GM23338 (cell line): ENCODE measurements around the gene BIRC3. TPM values are rescaled to one million over a fixed set of nuclear protein-coding genes. Genes with fewer than 3 reads are reported as not detected.

Experiments
- ATAC-seq: fragments of 200-7000 bp; cut with Tn5 transposase; 3 replicates; pipeline ENCODE4 v1.9.1; 2020
- DNase-seq: peaks from one replicate; pipeline ENCODE4 v3.0.0-alpha.2; 2015; ENCODE audit warnings: low spot score
- H2AFZ ChIP-seq: fragments of 200-600 bp; sonication (generic); 2 replicates; pipeline ENCODE4 v1.8.0; 2016; ENCODE audit warnings: antibody characterized with exemption, mild to moderate bottlenecking, moderate library complexity
- H3F3A ChIP-seq: fragments of 200-600 bp; sonication (generic); replicated peaks from 2 replicates; pipeline ENCODE4 v1.8.0; 2017; ENCODE audit warnings: antibody characterized with exemption, mixed run types, low read depth
- H3K27ac ChIP-seq: fragments of 200-600 bp; sonication (generic); 2 replicates; pipeline ENCODE4 v1.6.1; 2016; ENCODE audit warnings: low read depth
- H3K27me3 ChIP-seq: fragments of 200-600 bp; sonication (generic); 2 replicates; pipeline ENCODE4 v1.8.0; 2016; ENCODE audit warnings: mild to moderate bottlenecking, mixed run types, moderate library complexity; ENCODE audit not compliant: insufficient read depth
- H3K36me3 ChIP-seq: fragments of 200-600 bp; sonication (generic); 2 replicates; pipeline ENCODE4 v1.8.0; 2016; ENCODE audit warnings: mild to moderate bottlenecking; ENCODE audit not compliant: insufficient read depth
- H3K4me1 ChIP-seq: fragments of 200-600 bp; sonication (generic); 2 replicates; pipeline ENCODE4 v1.8.0; 2016; ENCODE audit warnings: mild to moderate bottlenecking, moderate library complexity; ENCODE audit not compliant: insufficient read depth
- H3K4me2 ChIP-seq: fragments of 200-600 bp; sonication (generic); 2 replicates; pipeline ENCODE4 v1.7.1; 2017; ENCODE audit warnings: mixed run types
- H3K4me3 ChIP-seq: fragments of 200-600 bp; sonication (generic); 2 replicates; pipeline ENCODE4 v1.6.1; 2016; ENCODE audit warnings: mixed run types
- H3K79me2 ChIP-seq: fragments of 200-600 bp; sonication (generic); replicated peaks from 2 replicates; pipeline ENCODE4 v1.8.0; 2017; ENCODE audit warnings: mild to moderate bottlenecking; ENCODE audit not compliant: insufficient read depth
- H3K9me2 ChIP-seq: fragments of 200-600 bp; sonication (generic); 2 replicates; pipeline ENCODE4 v1.8.0; 2017; ENCODE audit not compliant: insufficient read depth
- H4K20me1 ChIP-seq: fragments of 200-600 bp; sonication (generic); replicated peaks from 2 replicates; pipeline ENCODE4 v1.8.0; 2017; ENCODE audit warnings: mild to moderate bottlenecking; ENCODE audit not compliant: insufficient read depth
- H3K27ac Mint-ChIP-seq: 2 replicates; pipeline ENCODE4 v1.8.0; 2020; ENCODE audit warnings: inconsistent platforms, mild to moderate bottlenecking, moderate library complexity, mixed read lengths
- H3K27me3 Mint-ChIP-seq: 3 replicates; pipeline ENCODE4 v1.8.0; 2022; ENCODE audit warnings: low read depth, mild to moderate bottlenecking, moderate library complexity, mixed read lengths, inconsistent platforms; ENCODE audit not compliant: insufficient read depth, poor library complexity
- H3K36me3 Mint-ChIP-seq: 3 replicates; pipeline ENCODE4 v1.8.0; 2021; ENCODE audit warnings: low read depth, mild to moderate bottlenecking, inconsistent platforms, moderate library complexity, mixed read lengths
- H3K4me1 Mint-ChIP-seq: 3 replicates; pipeline ENCODE4 v1.8.0; 2020; ENCODE audit warnings: mild to moderate bottlenecking, inconsistent platforms, mixed read lengths
- H3K4me3 Mint-ChIP-seq: 3 replicates; pipeline ENCODE4 v1.8.0; 2021; ENCODE audit warnings: moderate library complexity, mild to moderate bottlenecking, inconsistent platforms, mixed read lengths
- H3K9me3 Mint-ChIP-seq: 3 replicates; pipeline ENCODE4 v1.8.0; 2020; ENCODE audit warnings: moderate library complexity, mild to moderate bottlenecking, inconsistent platforms, mixed read lengths
- CREB1 ChIP-seq: fragments of 250-450 bp; sonication (Bioruptor Pico); IDR thresholded peaks from 2 replicates; pipeline ENCODE4 v1.5.0; 2020; ENCODE audit warnings: low read depth, mild to moderate bottlenecking, moderate library complexity
- EZH2 ChIP-seq: fragments of 200-600 bp; sonication (generic); IDR thresholded peaks from one replicate; pipeline ENCODE4 v1.8.0; 2017; ENCODE audit warnings: antibody characterized with exemption, mild to moderate bottlenecking, low read depth; ENCODE audit not compliant: unreplicated experiment
- EZH2phosphoT487 ChIP-seq: fragments of 200-600 bp; sonication (generic); IDR thresholded peaks from one replicate; pipeline ENCODE4 v1.8.1; 2018; ENCODE audit warnings: antibody characterized with exemption; ENCODE audit not compliant: unreplicated experiment
- JUNB ChIP-seq: IDR thresholded peaks from one replicate; pipeline ENCODE4 v1.6.1; 2016; ENCODE audit warnings: antibody characterized with exemption; ENCODE audit not compliant: unreplicated experiment
- NANOG ChIP-seq: IDR thresholded peaks from 2 replicates; pipeline ENCODE4 v1.6.1; 2016; ENCODE audit warnings: antibody characterized with exemption, borderline replicate concordance
- POLR2AphosphoS5 ChIP-seq: IDR thresholded peaks from 2 replicates; pipeline ENCODE4 v1.6.1; 2016; ENCODE audit warnings: antibody characterized with exemption, low read depth
- STAT1 ChIP-seq: IDR thresholded peaks from one replicate; pipeline ENCODE4 v1.6.1; 2016; ENCODE audit warnings: antibody characterized with exemption; ENCODE audit not compliant: unreplicated experiment
- ZNF114 ChIP-seq: fragments of 250-450 bp; sonication (Bioruptor Pico); IDR thresholded peaks from 2 replicates; pipeline ENCODE4 v1.5.0; 2020; ENCODE audit warnings: mild to moderate bottlenecking, moderate library complexity
- ZNF331 ChIP-seq: fragments of 250-450 bp; sonication (Bioruptor Pico); IDR thresholded peaks from 2 replicates; pipeline ENCODE4 v1.5.0; 2020; ENCODE audit warnings: low read depth, mild to moderate bottlenecking, moderate library complexity
- polyA plus RNA-seq: library from polyadenylated mRNA; unstranded; fragments of >200 nt; fragmentation: Nextera tagmentation; extraction: Ambion mirVana; gene quantifications from 2 replicates; pipeline ENCODE4 v1.2.1, GENCODE V29; 2016
- total RNA-seq: library from RNA; depleted of rRNA; stranded (reverse); fragments of >200 nt; shearing (Covaris generic); gene quantifications from 2 replicates; pipeline ENCODE4 v1.2.3, GENCODE V29; 2014
- TF ChIP-seq, protein P1 (sequence below), 2 experiments: fragments of 200-600 bp in 1 of 2; sonication (generic) in 1 of 2; conservative IDR thresholded peaks; 2 replicates each; pipeline versions ENCODE4 v1.5.1 to v1.6.1; 2016 to 2017; ENCODE audit warnings: antibody characterized with exemption in 2 of 2, low read depth in 2 of 2, mild to moderate bottlenecking in 2 of 2, moderate library complexity in 1 of 2
- TF ChIP-seq, protein P2 (sequence below): fragments of 250-450 bp; sonication (Bioruptor Pico); IDR thresholded peaks from 2 replicates; pipeline ENCODE4 v1.5.0; 2020; ENCODE audit warnings: mild to moderate bottlenecking, moderate library complexity
- TF ChIP-seq, protein P3 (sequence below): IDR thresholded peaks from one replicate; pipeline ENCODE4 v1.6.1; 2018; ENCODE audit warnings: antibody characterized with exemption; ENCODE audit not compliant: unreplicated experiment
- TF ChIP-seq, protein P4 (sequence below): IDR thresholded peaks from 2 replicates; pipeline ENCODE4 v1.6.1; 2016; ENCODE audit warnings: antibody characterized with exemption

BIRC3 gene
- total and polyA plus RNA-seq, 2 experiments from 2014 or later: 0.03 TPM; not detected in 1

DNA sequence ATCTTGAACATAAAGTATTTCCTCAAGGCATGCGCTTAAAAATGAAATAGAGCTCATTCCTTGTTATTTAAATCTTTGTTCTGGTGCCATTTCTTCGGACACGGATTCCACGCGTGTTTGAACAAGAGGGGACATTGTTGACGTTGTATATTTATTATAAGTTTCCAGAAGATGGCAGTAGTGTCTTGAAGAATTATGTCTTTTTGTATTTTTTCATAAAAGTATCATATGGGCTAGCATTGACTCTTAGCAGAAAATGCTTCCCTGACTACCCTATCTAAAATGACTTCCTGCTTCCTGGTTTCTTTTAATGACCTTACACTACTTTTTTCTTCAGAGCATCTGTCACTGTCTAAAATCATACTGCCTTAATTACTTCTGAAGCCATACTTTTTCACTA lies 50.1 kb downstream of the BIRC3 start:
- H2AFZ ChIP-seq: no peak overlapping the region
- H3K9me3 Mint-ChIP-seq: peaks cover 4% of the 10 kb centered on the region; the same call in 1 of the 3 replicates
- H3K27me3 Mint-ChIP-seq: no peaks in the 10 kb centered on the region
- no peaks in the 10 kb centered on the region for H3K9me2 ChIP-seq
- no peak overlapping the region for H3K4me3 Mint-ChIP-seq
- no peaks in the 10 kb centered on the region for H3K4me1 ChIP-seq
- DNase-seq: no peak
- no peak overlapping the region for H3K4me3 ChIP-seq
- no peaks in the 10 kb centered on the region for H3K27me3 ChIP-seq
- H3K36me3 Mint-ChIP-seq: peaks cover 41% of the 10 kb centered on the region
- ATAC-seq: no peak
- TF ChIP-seq, protein P1, sequence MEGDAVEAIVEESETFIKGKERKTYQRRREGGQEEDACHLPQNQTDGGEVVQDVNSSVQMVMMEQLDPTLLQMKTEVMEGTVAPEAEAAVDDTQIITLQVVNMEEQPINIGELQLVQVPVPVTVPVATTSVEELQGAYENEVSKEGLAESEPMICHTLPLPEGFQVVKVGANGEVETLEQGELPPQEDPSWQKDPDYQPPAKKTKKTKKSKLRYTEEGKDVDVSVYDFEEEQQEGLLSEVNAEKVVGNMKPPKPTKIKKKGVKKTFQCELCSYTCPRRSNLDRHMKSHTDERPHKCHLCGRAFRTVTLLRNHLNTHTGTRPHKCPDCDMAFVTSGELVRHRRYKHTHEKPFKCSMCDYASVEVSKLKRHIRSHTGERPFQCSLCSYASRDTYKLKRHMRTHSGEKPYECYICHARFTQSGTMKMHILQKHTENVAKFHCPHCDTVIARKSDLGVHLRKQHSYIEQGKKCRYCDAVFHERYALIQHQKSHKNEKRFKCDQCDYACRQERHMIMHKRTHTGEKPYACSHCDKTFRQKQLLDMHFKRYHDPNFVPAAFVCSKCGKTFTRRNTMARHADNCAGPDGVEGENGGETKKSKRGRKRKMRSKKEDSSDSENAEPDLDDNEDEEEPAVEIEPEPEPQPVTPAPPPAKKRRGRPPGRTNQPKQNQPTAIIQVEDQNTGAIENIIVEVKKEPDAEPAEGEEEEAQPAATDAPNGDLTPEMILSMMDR (conservative IDR thresholded peaks at IDR 0.05; ENCODE audit: low read depth in 2 of 2): no peak
- TF ChIP-seq NANOG (no peak), EZH2phosphoT487 (no peak), ZNF331 (CRISPR knock-in tag) (no peak), EZH2 (no peak), POLR2AphosphoS5 (no peak), ZNF114 (CRISPR knock-in tag) (no peak), CREB1 (no peak), JUNB (no peak), STAT1 (no peak)
- TF ChIP-seq, protein P2, sequence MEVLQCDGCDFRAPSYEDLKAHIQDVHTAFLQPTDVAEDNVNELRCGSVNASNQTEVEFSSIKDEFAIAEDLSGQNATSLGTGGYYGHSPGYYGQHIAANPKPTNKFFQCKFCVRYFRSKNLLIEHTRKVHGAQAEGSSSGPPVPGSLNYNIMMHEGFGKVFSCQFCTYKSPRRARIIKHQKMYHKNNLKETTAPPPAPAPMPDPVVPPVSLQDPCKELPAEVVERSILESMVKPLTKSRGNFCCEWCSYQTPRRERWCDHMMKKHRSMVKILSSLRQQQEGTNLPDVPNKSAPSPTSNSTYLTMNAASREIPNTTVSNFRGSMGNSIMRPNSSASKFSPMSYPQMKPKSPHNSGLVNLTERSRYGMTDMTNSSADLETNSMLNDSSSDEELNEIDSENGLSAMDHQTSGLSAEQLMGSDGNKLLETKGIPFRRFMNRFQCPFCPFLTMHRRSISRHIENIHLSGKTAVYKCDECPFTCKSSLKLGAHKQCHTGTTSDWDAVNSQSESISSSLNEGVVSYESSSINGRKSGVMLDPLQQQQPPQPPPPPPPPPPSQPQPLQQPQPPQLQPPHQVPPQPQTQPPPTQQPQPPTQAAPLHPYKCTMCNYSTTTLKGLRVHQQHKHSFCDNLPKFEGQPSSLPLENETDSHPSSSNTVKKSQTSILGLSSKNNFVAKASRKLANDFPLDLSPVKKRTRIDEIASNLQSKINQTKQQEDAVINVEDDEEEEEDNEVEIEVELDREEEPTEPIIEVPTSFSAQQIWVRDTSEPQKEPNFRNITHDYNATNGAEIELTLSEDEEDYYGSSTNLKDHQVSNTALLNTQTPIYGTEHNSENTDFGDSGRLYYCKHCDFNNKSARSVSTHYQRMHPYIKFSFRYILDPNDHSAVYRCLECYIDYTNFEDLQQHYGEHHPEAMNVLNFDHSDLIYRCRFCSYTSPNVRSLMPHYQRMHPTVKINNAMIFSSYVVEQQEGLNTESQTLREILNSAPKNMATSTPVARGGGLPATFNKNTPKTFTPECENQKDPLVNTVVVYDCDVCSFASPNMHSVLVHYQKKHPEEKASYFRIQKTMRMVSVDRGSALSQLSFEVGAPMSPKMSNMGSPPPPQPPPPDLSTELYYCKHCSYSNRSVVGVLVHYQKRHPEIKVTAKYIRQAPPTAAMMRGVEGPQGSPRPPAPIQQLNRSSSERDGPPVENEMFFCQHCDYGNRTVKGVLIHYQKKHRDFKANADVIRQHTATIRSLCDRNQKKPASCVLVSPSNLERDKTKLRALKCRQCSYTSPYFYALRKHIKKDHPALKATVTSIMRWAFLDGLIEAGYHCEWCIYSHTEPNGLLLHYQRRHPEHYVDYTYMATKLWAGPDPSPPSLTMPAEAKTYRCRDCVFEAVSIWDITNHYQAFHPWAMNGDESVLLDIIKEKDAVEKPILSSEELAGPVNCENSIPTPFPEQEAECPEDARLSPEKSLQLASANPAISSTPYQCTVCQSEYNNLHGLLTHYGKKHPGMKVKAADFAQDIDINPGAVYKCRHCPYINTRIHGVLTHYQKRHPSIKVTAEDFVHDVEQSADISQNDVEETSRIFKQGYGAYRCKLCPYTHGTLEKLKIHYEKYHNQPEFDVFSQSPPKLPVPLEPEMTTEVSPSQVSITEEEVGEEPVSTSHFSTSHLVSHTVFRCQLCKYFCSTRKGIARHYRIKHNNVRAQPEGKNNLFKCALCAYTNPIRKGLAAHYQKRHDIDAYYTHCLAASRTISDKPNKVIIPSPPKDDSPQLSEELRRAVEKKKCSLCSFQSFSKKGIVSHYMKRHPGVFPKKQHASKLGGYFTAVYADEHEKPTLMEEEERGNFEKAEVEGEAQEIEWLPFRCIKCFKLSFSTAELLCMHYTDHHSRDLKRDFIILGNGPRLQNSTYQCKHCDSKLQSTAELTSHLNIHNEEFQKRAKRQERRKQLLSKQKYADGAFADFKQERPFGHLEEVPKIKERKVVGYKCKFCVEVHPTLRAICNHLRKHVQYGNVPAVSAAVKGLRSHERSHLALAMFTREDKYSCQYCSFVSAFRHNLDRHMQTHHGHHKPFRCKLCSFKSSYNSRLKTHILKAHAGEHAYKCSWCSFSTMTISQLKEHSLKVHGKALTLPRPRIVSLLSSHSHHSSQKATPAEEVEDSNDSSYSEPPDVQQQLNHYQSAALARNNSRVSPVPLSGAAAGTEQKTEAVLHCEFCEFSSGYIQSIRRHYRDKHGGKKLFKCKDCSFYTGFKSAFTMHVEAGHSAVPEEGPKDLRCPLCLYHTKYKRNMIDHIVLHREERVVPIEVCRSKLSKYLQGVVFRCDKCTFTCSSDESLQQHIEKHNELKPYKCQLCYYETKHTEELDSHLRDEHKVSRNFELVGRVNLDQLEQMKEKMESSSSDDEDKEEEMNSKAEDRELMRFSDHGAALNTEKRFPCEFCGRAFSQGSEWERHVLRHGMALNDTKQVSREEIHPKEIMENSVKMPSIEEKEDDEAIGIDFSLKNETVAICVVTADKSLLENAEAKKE (CRISPR knock-in tag): no peak
- TF ChIP-seq, protein P3, sequence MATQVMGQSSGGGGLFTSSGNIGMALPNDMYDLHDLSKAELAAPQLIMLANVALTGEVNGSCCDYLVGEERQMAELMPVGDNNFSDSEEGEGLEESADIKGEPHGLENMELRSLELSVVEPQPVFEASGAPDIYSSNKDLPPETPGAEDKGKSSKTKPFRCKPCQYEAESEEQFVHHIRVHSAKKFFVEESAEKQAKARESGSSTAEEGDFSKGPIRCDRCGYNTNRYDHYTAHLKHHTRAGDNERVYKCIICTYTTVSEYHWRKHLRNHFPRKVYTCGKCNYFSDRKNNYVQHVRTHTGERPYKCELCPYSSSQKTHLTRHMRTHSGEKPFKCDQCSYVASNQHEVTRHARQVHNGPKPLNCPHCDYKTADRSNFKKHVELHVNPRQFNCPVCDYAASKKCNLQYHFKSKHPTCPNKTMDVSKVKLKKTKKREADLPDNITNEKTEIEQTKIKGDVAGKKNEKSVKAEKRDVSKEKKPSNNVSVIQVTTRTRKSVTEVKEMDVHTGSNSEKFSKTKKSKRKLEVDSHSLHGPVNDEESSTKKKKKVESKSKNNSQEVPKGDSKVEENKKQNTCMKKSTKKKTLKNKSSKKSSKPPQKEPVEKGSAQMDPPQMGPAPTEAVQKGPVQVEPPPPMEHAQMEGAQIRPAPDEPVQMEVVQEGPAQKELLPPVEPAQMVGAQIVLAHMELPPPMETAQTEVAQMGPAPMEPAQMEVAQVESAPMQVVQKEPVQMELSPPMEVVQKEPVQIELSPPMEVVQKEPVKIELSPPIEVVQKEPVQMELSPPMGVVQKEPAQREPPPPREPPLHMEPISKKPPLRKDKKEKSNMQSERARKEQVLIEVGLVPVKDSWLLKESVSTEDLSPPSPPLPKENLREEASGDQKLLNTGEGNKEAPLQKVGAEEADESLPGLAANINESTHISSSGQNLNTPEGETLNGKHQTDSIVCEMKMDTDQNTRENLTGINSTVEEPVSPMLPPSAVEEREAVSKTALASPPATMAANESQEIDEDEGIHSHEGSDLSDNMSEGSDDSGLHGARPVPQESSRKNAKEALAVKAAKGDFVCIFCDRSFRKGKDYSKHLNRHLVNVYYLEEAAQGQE: no peak
- TF ChIP-seq, protein P4, sequence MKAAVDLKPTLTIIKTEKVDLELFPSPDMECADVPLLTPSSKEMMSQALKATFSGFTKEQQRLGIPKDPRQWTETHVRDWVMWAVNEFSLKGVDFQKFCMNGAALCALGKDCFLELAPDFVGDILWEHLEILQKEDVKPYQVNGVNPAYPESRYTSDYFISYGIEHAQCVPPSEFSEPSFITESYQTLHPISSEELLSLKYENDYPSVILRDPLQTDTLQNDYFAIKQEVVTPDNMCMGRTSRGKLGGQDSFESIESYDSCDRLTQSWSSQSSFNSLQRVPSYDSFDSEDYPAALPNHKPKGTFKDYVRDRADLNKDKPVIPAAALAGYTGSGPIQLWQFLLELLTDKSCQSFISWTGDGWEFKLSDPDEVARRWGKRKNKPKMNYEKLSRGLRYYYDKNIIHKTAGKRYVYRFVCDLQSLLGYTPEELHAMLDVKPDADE: no peak
- no peaks in the 10 kb centered on the region; the same call in 1 of the 2 replicates for H3K79me2 ChIP-seq
- no peak overlapping the region for H3K4me2 ChIP-seq
- H3K27ac ChIP-seq: no peak overlapping the region
- H4K20me1 ChIP-seq: no peaks in the 10 kb centered on the region
- H3F3A ChIP-seq: no peaks in the 10 kb centered on the region
- H3K27ac Mint-ChIP-seq: no peak overlapping the region
- H3K36me3 ChIP-seq: peaks cover 9% of the 10 kb centered on the region
- H3K4me1 Mint-ChIP-seq: no peaks in the 10 kb centered on the region
